ENCODE data around the gene KCNH4. TPM values are rescaled to one million over a fixed set of nuclear protein-coding genes. Genes with fewer than 3 reads are reported as not detected.

KCNH4 gene
- total and polyA plus RNA-seq, 2 of the 13 experiments (the other 11 are each of a cell fraction or from before 2014, with no cell fraction given), result 0.01 to 0.09 TPM

DNA sequence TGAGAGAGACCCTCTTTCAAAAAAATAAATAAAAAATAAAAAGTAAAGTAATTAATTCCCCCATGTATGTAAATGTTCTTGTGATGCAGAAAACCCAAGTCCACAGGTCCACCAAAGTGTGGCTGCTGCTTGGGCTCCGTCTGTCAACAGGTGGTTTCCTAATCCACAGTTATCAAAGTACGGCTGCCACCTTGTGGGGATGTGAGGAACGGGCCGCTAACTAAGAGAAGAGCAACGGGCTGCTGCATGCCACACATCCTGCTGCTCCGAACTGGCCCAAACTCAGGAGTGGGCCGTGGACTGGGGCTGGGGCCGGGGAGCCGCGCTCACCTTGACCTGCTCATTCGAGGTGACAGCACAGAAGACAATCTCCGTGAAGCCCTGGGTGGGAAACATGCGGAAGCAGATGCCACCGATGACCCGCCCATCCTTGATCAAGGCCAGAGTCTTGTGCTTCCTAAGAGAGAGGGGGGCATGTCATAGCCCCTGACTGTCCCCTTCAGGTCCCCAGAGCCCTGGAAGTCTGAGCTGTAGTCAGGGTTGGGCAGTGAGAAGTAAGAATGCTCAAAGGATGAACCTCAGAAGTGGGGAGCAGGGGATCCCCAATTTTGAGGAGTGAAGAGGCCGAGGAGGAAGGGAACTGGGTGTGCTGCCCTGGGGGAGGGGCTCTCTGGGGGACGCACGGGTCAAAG is 64.1 kb downstream of the KCNH4 start (continued):
- TF ChIP-seq SKIL (CRISPR knock-in tag; IDR thresholded peaks at IDR 0.05; ENCODE audit: borderline replicate concordance) (no peak), SIN3A (IDR thresholded peaks at IDR 0.05; ENCODE audit: borderline replicate concordance, low read depth, low read length) (no peak), YEATS4 (CRISPR knock-in tag; IDR thresholded peaks at IDR 0.05; ENCODE audit: borderline replicate concordance) (no peak), PHF20 (CRISPR knock-in tag; IDR thresholded peaks at IDR 0.05) (no peak), ZNF549 (CRISPR knock-in tag; IDR thresholded peaks at IDR 0.05) (no peak), ZNF234 (CRISPR knock-in tag; conservative IDR thresholded peaks at IDR 0.05) (no peak), RAD21 (CRISPR knock-in tag; IDR thresholded peaks at IDR 0.05) (peak; percentile 95), ZSCAN9 (CRISPR knock-in tag; IDR thresholded peaks at IDR 0.05; ENCODE audit: borderline replicate concordance) (no peak), POLR2AphosphoS5 (IDR thresholded peaks at IDR 0.05; ENCODE audit: low read depth, low read length) (no peak), FOXA1 (IDR thresholded peaks at IDR 0.05) (no peak), FOXA1 (CRISPR knock-in tag; IDR thresholded peaks at IDR 0.05) (peak; percentile 90), ZNF136 (CRISPR knock-in tag; IDR thresholded peaks at IDR 0.05; ENCODE audit: low read depth) (no peak), ZNF547 (CRISPR knock-in tag; IDR thresholded peaks at IDR 0.05) (no peak), ZMAT5 (CRISPR knock-in tag; IDR thresholded peaks at IDR 0.05; ENCODE audit: borderline replicate concordance, low read depth) (no peak), SPEN (CRISPR knock-in tag; IDR thresholded peaks at IDR 0.05; ENCODE audit: low read depth) (no peak), FOXJ3 (CRISPR knock-in tag; IDR thresholded peaks at IDR 0.05; ENCODE audit: borderline replicate concordance) (no peak), ZSCAN31 (CRISPR knock-in tag; IDR thresholded peaks at IDR 0.05; ENCODE audit: low read depth) (peak; percentile 33; the same call in 1 of the 2 replicates), TGIF2 (CRISPR knock-in tag; IDR thresholded peaks at IDR 0.05) (0 out of 2 replicates have a peak, but pooled peaks have one; percentile 48), SIN3B (IDR thresholded peaks at IDR 0.05; ENCODE audit: low read length) (no peak), ZNF724P (CRISPR knock-in tag; IDR thresholded peaks at IDR 0.05; ENCODE audit: borderline replicate concordance) (no peak), THRA (CRISPR knock-in tag; IDR thresholded peaks at IDR 0.05; ENCODE audit: borderline replicate concordance) (no peak)
- TF ChIP-seq, protein P1, sequence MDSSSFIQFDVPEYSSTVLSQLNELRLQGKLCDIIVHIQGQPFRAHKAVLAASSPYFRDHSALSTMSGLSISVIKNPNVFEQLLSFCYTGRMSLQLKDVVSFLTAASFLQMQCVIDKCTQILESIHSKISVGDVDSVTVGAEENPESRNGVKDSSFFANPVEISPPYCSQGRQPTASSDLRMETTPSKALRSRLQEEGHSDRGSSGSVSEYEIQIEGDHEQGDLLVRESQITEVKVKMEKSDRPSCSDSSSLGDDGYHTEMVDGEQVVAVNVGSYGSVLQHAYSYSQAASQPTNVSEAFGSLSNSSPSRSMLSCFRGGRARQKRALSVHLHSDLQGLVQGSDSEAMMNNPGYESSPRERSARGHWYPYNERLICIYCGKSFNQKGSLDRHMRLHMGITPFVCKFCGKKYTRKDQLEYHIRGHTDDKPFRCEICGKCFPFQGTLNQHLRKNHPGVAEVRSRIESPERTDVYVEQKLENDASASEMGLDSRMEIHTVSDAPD (CRISPR knock-in tag; IDR thresholded peaks at IDR 0.05), result no peak
- TF ChIP-seq, protein P2, sequence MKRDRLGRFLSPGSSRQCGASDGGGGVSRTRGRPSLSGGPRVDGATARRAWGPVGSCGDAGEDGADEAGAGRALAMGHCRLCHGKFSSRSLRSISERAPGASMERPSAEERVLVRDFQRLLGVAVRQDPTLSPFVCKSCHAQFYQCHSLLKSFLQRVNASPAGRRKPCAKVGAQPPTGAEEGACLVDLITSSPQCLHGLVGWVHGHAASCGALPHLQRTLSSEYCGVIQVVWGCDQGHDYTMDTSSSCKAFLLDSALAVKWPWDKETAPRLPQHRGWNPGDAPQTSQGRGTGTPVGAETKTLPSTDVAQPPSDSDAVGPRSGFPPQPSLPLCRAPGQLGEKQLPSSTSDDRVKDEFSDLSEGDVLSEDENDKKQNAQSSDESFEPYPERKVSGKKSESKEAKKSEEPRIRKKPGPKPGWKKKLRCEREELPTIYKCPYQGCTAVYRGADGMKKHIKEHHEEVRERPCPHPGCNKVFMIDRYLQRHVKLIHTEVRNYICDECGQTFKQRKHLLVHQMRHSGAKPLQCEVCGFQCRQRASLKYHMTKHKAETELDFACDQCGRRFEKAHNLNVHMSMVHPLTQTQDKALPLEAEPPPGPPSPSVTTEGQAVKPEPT (CRISPR knock-in tag; IDR thresholded peaks at IDR 0.05; ENCODE audit: low read depth), result no peak

Data from HepG2 (cell line).